Suprapubic skin (tissue), 4 donors: ENCODE measurements around the gene AGTPBP1.

Source experiments
- EP300 ChIP-seq: sonication (generic); formaldehyde crosslinking; IDR thresholded peaks from one replicate; pipeline ENCODE4 v1.6.1; 2017; ENCODE audit warnings: antibody characterized with exemption
- POLR2A ChIP-seq, 2 donors: fragments of 450-650 bp; IDR thresholded peaks; one replicate each; pipeline ENCODE4 v1.6.1; 2017; ENCODE audit warnings: antibody characterized with exemption in 2 of 2, mild to moderate bottlenecking in 2 of 2, moderate library complexity in 2 of 2
- POLR2AphosphoS5 ChIP-seq, 3 donors: sonication (generic); formaldehyde crosslinking; IDR thresholded peaks; one replicate each; pipeline ENCODE4 v1.6.1; 2017; ENCODE audit warnings: antibody characterized with exemption in 3 of 3
- TF ChIP-seq, protein P1 (sequence below), 2 donors: fragments of 200-600 bp in 1 of 2; fragments of 450-650 bp in 1 of 2; sonication (generic) in 1 of 2; IDR thresholded peaks; one replicate each; pipeline ENCODE4 v1.5.1; 2016 to 2019; ENCODE audit warnings: antibody characterized with exemption in 2 of 2, mild to moderate bottlenecking in 1 of 2, moderate library complexity in 1 of 2

DNA sequence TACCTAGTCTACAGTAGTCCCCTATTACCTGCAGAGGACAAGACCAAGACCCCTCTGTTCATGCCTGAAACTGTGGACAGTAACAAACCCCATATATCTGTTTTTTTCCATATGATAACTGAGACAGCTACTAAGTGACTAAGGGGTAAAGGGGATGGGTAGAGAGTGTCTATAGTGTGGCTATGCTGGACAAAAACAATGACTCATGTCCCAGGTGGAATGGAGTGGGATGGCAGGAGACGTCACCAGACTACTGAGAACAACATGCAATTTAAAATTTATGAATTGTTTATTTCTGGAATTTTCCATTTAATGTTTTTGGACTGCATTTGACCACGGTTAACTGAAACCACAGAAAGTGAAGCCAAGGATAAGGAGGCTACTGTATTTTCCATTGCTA lies 171.8 kb downstream of the AGTPBP1 start:
- TF ChIP-seq POLR2A (IDR thresholded peaks at IDR 0.05), result no peak
- TF ChIP-seq, protein P1, sequence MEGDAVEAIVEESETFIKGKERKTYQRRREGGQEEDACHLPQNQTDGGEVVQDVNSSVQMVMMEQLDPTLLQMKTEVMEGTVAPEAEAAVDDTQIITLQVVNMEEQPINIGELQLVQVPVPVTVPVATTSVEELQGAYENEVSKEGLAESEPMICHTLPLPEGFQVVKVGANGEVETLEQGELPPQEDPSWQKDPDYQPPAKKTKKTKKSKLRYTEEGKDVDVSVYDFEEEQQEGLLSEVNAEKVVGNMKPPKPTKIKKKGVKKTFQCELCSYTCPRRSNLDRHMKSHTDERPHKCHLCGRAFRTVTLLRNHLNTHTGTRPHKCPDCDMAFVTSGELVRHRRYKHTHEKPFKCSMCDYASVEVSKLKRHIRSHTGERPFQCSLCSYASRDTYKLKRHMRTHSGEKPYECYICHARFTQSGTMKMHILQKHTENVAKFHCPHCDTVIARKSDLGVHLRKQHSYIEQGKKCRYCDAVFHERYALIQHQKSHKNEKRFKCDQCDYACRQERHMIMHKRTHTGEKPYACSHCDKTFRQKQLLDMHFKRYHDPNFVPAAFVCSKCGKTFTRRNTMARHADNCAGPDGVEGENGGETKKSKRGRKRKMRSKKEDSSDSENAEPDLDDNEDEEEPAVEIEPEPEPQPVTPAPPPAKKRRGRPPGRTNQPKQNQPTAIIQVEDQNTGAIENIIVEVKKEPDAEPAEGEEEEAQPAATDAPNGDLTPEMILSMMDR (IDR thresholded peaks at IDR 0.05), result no peak
- TF ChIP-seq POLR2AphosphoS5 (IDR thresholded peaks at IDR 0.05), result no peak
- no peak for TF ChIP-seq EP300
